WERI-Rb-1 (cell line): ENCODE results near the gene TBXAS1.

Source experiments
- DNase-seq: peaks from one replicate; pipeline ENCODE4 v3.0.0-alpha.2; 2020
- H3K27ac ChIP-seq: fragments of 250-450 bp; sonication (Bioruptor Pico); 2 replicates; pipeline ENCODE4 v1.5.1; 2020; ENCODE audit warnings: mild to moderate bottlenecking, moderate library complexity
- H3K27me3 ChIP-seq: fragments of 250-450 bp; sonication (Bioruptor Pico); 2 replicates; pipeline ENCODE4 v1.5.1; 2021; ENCODE audit warnings: mild to moderate bottlenecking, low read depth, moderate library complexity; ENCODE audit not compliant: insufficient read depth, severe bottlenecking
- H3K36me3 ChIP-seq: fragments of 250-450 bp; sonication (Bioruptor Pico); 2 replicates; pipeline ENCODE4 v1.5.1; 2020; ENCODE audit warnings: mild to moderate bottlenecking, moderate library complexity
- H3K4me3 ChIP-seq: 2 replicates; pipeline ENCODE4 v1.5.1; 2011; ENCODE audit warnings: low read depth, mild to moderate bottlenecking, control low read depth, low read length
- H3K9me3 ChIP-seq: fragments of 250-450 bp; sonication (Bioruptor Pico); 2 replicates; pipeline ENCODE4 v1.5.1; 2021; ENCODE audit warnings: mild to moderate bottlenecking, moderate library complexity; ENCODE audit not compliant: severe bottlenecking
- CTCF ChIP-seq: IDR thresholded peaks from 2 replicates; pipeline ENCODE4 v1.5.1; 2011; ENCODE audit warnings: low read depth, mild to moderate bottlenecking, control low read depth, inconsistent platforms, low read length

Gene TBXAS1

GRCh38 chr7:140017543-140017942, 188.5 kb downstream of the TBXAS1 start:
- H3K36me3 ChIP-seq, result no peaks in the 10 kb centered on the region
- no peak for DNase-seq
- H3K27me3 ChIP-seq, result no peaks in the 10 kb centered on the region
- H3K27ac ChIP-seq, result no peak overlapping the region
- H3K4me3 ChIP-seq, result no peak overlapping the region
- no peak for TF ChIP-seq CTCF
- no peaks in the 10 kb centered on the region for H3K9me3 ChIP-seq

- Histone ChIP-seq H3K4me3 (no peak overlapping the region), H3K27ac (no peak overlapping the region), H3K27me3 (no peaks in the 10 kb centered on the region), H3K9me3 (no peaks in the 10 kb centered on the region), H3K36me3 (no peaks in the 10 kb centered on the region)
- DNase-seq, result no peak
- TF ChIP-seq CTCF, result no peak
These were observed 189.3 kb downstream of the TBXAS1 start for GRCh38 chr7:140018125-140019043.

GRCh38 chr7:140019172-140019571, 190.1 kb downstream of the TBXAS1 start:
- no peak for DNase-seq
- TF ChIP-seq CTCF, result no peak
- Histone ChIP-seq H3K27ac (no peak overlapping the region), H3K4me3 (no peak overlapping the region), H3K9me3 (no peaks in the 10 kb centered on the region), H3K27me3 (no peaks in the 10 kb centered on the region), H3K36me3 (no peaks in the 10 kb centered on the region)

GRCh38 chr7:140019606-140020005, 190.5 kb downstream of the TBXAS1 start:
- Histone ChIP-seq H3K4me3 (no peak overlapping the region), H3K36me3 (no peaks in the 10 kb centered on the region), H3K27ac (no peak overlapping the region), H3K9me3 (no peaks in the 10 kb centered on the region), H3K27me3 (no peaks in the 10 kb centered on the region)
- no peak for TF ChIP-seq CTCF
- no peak for DNase-seq

- no peak for DNase-seq
- H3K27me3 ChIP-seq, result no peaks in the 10 kb centered on the region
- no peaks in the 10 kb centered on the region for H3K36me3 ChIP-seq
- H3K27ac ChIP-seq, result no peak overlapping the region
- TF ChIP-seq CTCF, result no peak
- H3K4me3 ChIP-seq, result no peak overlapping the region
- H3K9me3 ChIP-seq, result no peaks in the 10 kb centered on the region
These were observed 192.5 kb downstream of the TBXAS1 start for GRCh38 chr7:140021603-140022002.
